SK-N-MC (cell line): Measurements from ENCODE around the gene MRPS18B.

Experiments used
- EZH2 ChIP-seq: fragments of 200-600 bp; sonication (generic); IDR thresholded peaks from one replicate; pipeline ENCODE4 v1.6.1; 2017; ENCODE audit warnings: antibody characterized with exemption
- POLR2AphosphoS5 ChIP-seq: IDR thresholded peaks from 2 replicates; pipeline ENCODE4 v1.6.1; 2012; ENCODE audit warnings: mild to moderate bottlenecking, low read depth, low read length, borderline replicate concordance

- peak; percentile 96 for TF ChIP-seq POLR2AphosphoS5
- TF ChIP-seq EZH2, result no peak
Observed at GRCh38 chr6:30626484-30627366, 9.1 kb downstream of the MRPS18B start, which contains the start of gene ATAT1.
